NCI-H187 treated with DMSO at 0.1 percent for 48 hours (cell line): ENCODE data around the gene CR1L.
A peak's percentile ranks its signal among the peaks of the same experiment; 100 is the strongest.
"Not testable (repeated sequence)": the region's sequence is repeated elsewhere in the genome, so short reads cannot be mapped to it uniquely, and the experiment has no call there.

Source experiments
- DNase-seq: peaks from one replicate; lab custom pipeline; 2025; lab: John Stamatoyannopoulos, UW

CR1L gene

GRCh38 chr1:207745839-207746767 lies 101.2 kb downstream of the CR1L start:
- DNase-seq = no peak

DNA sequence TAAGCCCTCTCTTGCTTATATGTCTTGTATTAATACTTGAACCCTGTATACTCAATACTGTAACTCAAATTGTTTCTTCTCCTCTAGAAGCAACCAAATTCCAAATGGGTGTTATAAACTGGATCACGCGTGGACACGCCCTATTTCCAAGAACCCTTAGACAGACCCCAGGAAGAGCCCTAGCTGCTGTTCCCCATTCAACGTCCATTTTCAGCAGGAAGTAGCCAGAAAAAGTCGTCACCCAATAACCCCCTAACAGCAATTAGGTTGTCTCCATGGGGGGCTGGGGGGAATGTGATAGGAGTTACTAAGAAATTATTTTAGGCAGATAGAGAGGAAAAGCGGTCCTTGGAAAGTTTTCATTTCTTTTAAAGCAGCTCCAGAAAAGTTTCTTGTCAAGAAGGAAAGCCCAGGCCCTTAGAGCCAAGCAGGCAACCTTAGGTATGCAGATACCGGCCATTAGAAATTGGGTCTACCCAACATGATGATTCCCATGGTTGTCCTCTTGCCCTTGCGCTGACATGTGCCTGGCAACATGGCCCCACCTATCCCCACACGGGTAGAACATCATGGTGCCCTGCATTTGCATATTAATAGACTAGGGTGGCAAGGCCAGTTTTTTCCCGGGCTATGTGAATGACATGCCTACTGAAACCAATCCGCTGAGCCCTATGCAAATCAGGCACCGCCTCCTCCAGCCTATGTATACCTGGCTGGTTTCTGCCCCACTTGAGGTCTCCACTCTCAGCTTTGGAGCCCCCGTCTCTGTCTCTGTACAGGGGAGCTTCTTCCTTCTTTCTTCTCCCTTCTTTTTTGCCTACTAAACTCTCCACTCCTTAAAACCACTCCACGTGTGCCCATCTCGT lies 102.9 kb downstream of the CR1L start:
- no peak for DNase-seq

DNA sequence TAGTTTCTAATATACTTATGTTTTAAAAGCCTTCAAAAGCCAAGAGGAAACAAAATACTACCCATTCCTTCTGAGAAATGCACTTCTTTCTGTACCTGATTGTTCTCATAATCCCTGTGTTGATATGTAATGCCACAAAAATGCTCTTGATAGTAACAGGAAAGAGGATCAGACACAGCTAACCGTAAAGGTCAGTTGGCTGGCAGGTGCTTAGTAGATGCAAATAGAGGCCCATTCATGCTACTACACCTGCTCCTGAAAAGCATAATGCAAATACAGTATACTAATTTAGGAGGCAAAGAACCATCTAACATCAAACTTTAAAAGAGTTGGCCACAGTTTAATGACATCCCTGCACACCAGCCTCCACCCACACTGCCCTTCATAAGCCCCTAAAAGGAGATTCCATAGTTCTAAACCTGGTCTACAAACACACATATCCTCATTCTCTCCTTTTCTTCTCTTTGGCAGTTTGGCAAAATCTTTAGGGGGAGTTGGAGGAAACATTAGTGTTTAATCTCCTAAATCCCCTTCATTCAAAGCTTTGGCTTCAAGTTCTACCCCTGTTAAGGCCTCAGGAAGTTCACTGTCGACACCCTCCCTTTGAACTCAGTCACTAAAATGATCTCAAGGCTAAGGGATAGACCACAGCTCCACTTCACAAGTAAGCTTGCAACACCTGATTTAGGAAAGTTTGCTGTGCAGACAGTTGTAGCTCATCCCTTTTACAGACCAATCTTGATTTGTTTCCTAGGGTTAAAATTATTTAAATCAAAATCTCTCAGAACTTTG lies 104.0 kb downstream of the CR1L start:
- DNase-seq = no peak

- DNase-seq = no peak
Observed at GRCh38 chr1:207750631-207751305, 105.8 kb downstream of the CR1L start.

DNA sequence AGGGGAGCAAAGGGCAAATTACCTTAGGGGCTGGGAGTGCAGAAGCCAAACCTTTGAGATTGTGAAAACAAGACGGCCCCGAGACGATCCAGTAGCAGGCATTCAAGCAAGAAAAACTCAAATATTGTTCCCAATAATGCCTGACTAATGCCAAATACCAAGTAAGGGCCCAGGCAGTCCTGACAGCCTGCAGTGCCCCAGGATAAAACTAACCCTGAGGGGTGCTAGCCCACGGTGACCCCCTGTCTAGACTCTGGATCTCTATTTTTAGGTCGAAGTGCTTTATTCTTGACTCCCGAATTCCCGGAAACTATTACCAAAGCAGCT lies 106.5 kb downstream of the CR1L start:
- not testable (repeated sequence) for DNase-seq

DNA sequence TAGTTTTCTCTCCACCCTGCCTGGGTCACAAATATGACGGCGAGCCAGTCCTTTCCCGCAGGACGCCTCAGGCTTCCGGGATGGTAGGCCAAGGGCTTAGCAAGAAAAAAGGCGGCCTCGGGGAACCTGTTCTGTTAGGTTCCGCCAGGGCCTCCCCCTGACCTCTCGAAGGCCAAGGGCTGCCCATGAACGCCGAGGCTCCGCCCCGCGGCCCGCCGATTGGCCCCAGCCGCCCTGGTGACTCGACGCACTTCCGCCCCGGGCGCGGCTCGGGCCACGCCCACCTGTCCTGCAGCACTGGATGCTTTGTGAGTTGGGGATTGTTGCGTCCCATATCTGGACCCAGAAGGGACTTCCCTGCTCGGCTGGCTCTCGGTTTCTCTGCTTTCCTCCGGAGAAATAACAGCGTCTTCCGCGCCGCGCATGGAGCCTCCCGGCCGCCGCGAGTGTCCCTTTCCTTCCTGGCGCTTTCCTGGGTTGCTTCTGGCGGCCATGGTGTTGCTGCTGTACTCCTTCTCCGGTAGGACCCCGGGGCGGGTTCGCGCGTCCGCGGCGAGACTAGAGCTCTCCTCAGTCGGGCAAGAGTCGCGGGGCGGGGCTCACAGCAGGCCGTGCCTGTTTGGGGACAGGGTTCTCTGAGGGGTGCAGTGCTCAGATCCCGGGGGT lies 107.0 kb downstream of the CR1L start, which contains the start of gene CD46:
TSS of gene CD46 (plus strand) at position 265 of the 666 bp plus-strand sequence. CDS start at position 424, 159 bp downstream.
- peak; percentile 59 for DNase-seq

DNA sequence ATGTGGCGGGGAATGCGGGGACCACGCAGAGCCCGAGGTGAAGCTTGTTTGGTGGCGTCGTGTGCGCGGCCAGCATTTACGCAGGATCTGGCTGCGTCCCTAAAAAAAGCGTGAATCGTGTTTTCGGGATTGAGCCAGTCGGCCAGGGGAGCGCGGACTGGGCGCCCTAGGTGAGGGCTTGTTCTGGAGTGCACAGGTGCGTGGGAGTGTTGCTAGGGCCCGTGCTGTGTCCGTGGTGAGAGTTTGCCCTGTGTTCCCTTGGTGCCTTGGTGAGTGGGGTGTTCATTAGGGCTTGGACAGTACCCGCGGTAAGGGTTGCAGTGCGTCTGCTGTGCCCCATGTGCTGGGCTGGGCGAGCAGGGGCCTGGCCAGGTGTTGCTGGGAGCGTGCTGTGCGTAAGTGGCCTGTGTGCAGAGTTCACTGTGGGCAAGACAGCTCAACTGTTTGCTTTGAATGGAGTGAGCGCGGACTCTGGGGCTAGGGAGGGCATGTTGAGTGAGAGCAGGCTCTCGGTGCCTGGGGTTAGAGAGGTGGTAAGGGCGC lies 107.6 kb downstream of the CR1L start:
- DNase-seq = no peak

- DNase-seq = no peak
Observed at GRCh38 chr1:207753611-207754010, 108.7 kb downstream of the CR1L start.

- no peak for DNase-seq
Observed at GRCh38 chr1:207754011-207754410, 109.1 kb downstream of the CR1L start.

GRCh38 chr1:207754974-207755700 lies 110.2 kb downstream of the CR1L start:
- DNase-seq = no peak

DNA sequence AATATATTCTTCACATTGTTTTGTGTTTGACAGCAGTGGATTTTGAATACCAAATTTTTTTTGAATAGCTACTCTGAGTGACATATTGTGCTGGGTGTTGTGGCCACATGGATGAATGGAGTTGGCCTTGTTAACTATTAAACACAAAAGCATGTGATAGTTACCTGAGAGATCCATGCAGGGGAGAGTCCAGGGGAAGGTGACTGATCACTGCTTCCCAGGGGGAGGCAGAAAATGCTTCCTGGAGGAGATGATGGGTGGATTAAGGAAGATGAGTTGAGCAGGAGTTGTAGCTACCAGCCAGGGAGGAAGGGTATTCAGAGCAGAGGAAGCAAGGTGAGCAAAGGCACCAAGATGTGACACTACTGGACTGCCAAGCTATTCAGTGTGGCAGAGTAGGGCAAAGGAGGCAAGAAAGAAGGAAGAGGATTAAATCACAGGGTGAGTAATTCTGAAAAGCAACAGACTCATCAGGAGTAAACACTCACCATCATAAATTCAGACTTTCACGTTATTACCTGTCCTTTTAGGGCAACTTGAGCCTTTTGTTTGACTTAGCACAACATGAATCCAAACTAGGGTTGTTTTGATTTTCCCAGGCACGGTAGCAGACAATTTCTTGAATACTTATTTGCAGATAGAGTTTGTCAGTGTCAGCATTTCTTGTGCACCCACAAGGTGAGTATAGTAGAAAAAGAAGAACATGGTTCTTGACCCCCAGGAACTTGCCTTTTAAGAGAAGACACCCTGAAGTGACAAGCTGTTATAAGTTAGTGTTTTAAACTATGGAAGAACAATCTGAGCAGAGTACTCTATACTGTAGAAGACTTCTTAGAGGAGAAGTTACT lies 111.1 kb downstream of the CR1L start:
- no peak for DNase-seq

- DNase-seq = no peak
Observed at GRCh38 chr1:207762622-207763021, 117.7 kb downstream of the CR1L start.

DNA sequence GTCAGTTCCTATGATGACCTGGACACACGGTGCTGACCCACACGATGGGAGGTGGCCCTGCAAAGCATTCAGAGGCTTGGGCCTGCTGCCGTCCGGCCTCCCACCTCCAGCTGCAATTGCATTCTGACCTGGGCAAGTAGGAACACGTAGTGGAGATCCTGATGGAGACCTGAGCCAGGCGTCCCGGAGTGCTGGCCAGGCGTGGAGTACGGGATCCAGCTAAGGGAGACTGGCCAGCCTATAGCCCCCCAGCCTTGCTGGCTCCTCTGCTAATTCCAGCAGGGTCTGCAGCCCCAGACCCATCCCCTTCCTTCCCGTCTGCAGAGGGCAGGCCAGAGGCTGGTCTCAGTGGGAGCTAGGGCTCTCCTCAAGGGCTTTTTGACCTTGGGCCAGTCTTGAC lies 118.2 kb downstream of the CR1L start:
- DNase-seq = no peak

GRCh38 chr1:207763972-207764371 lies 119.0 kb downstream of the CR1L start:
- DNase-seq = no peak

DNA sequence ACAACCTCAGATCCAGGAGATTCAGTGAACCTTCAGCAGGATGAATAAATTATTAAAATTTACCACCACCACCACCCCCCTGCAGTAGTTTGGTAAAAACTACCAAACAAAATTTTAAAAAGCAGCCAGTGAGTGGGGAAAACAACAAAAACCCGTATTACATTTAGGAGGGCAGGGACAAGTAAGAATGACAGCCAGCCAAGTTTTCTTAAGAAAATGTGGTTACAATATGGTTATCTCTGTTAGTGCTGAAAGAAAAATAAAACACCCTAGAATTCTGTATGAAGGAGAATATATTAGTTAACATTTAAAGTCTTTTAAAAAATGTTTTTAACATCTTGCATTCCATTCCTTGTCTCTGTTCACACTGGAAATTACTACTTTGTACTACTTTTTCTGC lies 121.6 kb downstream of the CR1L start:
- no peak for DNase-seq

- not testable (repeated sequence) for DNase-seq
Observed at GRCh38 chr1:207770514-207770913, 125.6 kb downstream of the CR1L start.
